ENCODE results near the gene IFT20.
A peak's percentile ranks its signal among the peaks of the same experiment; 100 is the strongest.

DNA sequence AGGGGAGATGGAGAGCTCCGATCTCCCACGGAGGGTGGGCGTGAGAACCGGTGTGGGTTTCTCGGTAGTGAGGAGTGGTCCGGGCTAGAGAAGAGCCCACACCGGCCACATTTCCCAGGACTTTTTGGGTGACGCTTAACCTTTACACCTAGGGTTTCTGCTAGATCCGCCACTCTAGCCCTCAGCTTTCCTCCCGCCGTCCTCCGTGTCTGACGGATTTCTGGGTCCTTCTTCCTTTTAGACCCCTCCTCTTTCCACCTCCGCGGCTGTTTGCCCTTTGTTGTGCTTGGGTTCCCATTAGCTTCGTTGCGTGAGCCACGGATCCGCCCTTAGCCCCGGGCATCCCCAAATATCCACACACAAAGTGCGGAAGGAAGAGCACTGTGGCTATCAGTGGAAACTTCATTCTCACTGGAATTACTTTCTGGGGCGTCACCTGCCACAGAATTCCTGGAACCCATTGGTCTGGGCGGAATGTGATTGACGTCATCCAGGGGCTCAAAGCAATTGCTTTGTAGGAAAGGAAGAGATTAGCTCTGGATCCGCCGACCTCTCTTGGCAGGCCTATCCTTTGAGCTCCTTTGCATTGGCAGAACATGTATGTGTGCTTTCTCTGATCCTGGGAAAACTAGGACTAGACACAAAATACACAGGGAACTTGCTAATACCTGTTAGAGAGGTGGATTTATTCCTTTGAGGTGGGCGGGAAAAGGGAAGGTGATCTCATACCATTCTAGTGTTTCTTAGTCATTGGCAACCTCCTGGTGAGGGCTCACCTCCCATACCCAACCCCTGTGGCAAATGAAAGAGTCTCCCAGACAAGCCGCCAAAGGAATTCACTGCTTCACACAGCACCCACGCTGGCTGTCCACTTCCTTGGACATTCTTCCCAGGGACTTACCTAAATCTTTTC, 943 bp upstream of the IFT20 start:
- TF ChIP-seq POLR2A (IDR thresholded peaks at IDR 0.05) = no peak
- peak in 1 of 3 donors; percentile 7 for TF ChIP-seq CTCF (IDR thresholded peaks at IDR 0.05)
- TF ChIP-seq POLR2AphosphoS5 (IDR thresholded peaks at IDR 0.05) = peak in 2 of 3 donors; percentile 9 to 14
